Measurements from ENCODE around the gene APLP2.
"Not testable (repeated sequence)": the region's sequence is repeated elsewhere in the genome, so short reads cannot be mapped to it uniquely, and the experiment has no call there.

APLP2 gene

GRCh38 chr11:130088919-130089673 lies 19.4 kb downstream of the APLP2 start:
- Histone ChIP-seq H3K36me3 (ENCODE audit: insufficient read depth, insufficient read length, low read length) (peaks cover 3% of the 10 kb centered on the region), H3K27me3 (ENCODE audit: insufficient read depth, insufficient read length) (no peaks in the 10 kb centered on the region), H3K9ac (ENCODE audit: insufficient read length, low read depth) (no peak overlapping the region), H3K9me3 (ENCODE audit: insufficient read depth, low read length) (peaks cover 29% of the 10 kb centered on the region), H3K4me1 (ENCODE audit: insufficient read depth, insufficient read length) (no peaks in the 10 kb centered on the region), H3K4me3 (ENCODE audit: insufficient read length, low read depth) (no peak overlapping the region)
- TF ChIP-seq SUZ12 (IDR thresholded peaks at IDR 0.05; ENCODE audit: extremely low read depth, insufficient read depth, insufficient read length) (no peak), ZNF274 (IDR thresholded peaks at IDR 0.05; ENCODE audit: low read depth, low read length) (no peak), YY1 (IDR thresholded peaks at IDR 0.05; ENCODE audit: insufficient read depth, insufficient read length) (no peak)
- no peak for DNase-seq (ENCODE audit: low read depth, low spot score)

GRCh38 chr11:130089674-130090073 lies 20.0 kb downstream of the APLP2 start:
- no peak overlapping the region for H3K9ac ChIP-seq (ENCODE audit: insufficient read length, low read depth)
- DNase-seq (ENCODE audit: low read depth, low spot score), result no peak
- no peaks in the 10 kb centered on the region for H3K4me1 ChIP-seq (ENCODE audit: insufficient read depth, insufficient read length)
- H3K36me3 ChIP-seq (ENCODE audit: insufficient read depth, insufficient read length, low read length), result peaks cover 3% of the 10 kb centered on the region
- peaks cover 29% of the 10 kb centered on the region for H3K9me3 ChIP-seq (ENCODE audit: insufficient read depth, low read length)
- TF ChIP-seq YY1 (IDR thresholded peaks at IDR 0.05; ENCODE audit: insufficient read depth, insufficient read length) (no peak), SUZ12 (IDR thresholded peaks at IDR 0.05; ENCODE audit: extremely low read depth, insufficient read depth, insufficient read length) (no peak), ZNF274 (IDR thresholded peaks at IDR 0.05; ENCODE audit: low read depth, low read length) (no peak)
- no peaks in the 10 kb centered on the region for H3K27me3 ChIP-seq (ENCODE audit: insufficient read depth, insufficient read length)
- H3K4me3 ChIP-seq (ENCODE audit: insufficient read length, low read depth), result no peak overlapping the region

GRCh38 chr11:130090517-130090916 lies 20.8 kb downstream of the APLP2 start:
- H3K4me1 ChIP-seq (ENCODE audit: insufficient read depth, insufficient read length); H3K27me3 ChIP-seq (ENCODE audit: insufficient read depth, insufficient read length): not testable (repeated sequence)

GRCh38 chr11:130091169-130091568 lies 21.5 kb downstream of the APLP2 start:
- not testable (repeated sequence) for H3K9ac ChIP-seq (ENCODE audit: insufficient read length, low read depth); H3K4me1 ChIP-seq (ENCODE audit: insufficient read depth, insufficient read length); DNase-seq (ENCODE audit: low read depth, low spot score); H3K27me3 ChIP-seq (ENCODE audit: insufficient read depth, insufficient read length); H3K4me3 ChIP-seq (ENCODE audit: insufficient read length, low read depth); H3K36me3 ChIP-seq (ENCODE audit: insufficient read depth, insufficient read length, low read length)
- peaks cover 24% of the 10 kb centered on the region for H3K9me3 ChIP-seq (ENCODE audit: insufficient read depth, low read length)

More at GRCh38 chr11:130090517-130090916, 20.8 kb downstream of the APLP2 start:
- not testable (repeated sequence) for DNase-seq (ENCODE audit: low read depth, low spot score); H3K36me3 ChIP-seq (ENCODE audit: insufficient read depth, insufficient read length, low read length); H3K9ac ChIP-seq (ENCODE audit: insufficient read length, low read depth); H3K4me3 ChIP-seq (ENCODE audit: insufficient read length, low read depth)
- H3K9me3 ChIP-seq (ENCODE audit: insufficient read depth, low read length), result peaks cover 29% of the 10 kb centered on the region

GRCh38 chr11:130092661-130093060 lies 23.0 kb downstream of the APLP2 start:
- Histone ChIP-seq H3K4me1 (ENCODE audit: insufficient read depth, insufficient read length) (no peaks in the 10 kb centered on the region), H3K4me3 (ENCODE audit: insufficient read length, low read depth) (no peak overlapping the region), H3K36me3 (ENCODE audit: insufficient read depth, insufficient read length, low read length) (peaks cover 3% of the 10 kb centered on the region), H3K9me3 (ENCODE audit: insufficient read depth, low read length) (peaks cover 24% of the 10 kb centered on the region), H3K27me3 (ENCODE audit: insufficient read depth, insufficient read length) (no peaks in the 10 kb centered on the region), H3K9ac (ENCODE audit: insufficient read length, low read depth) (no peak overlapping the region)
- TF ChIP-seq ZNF274 (IDR thresholded peaks at IDR 0.05; ENCODE audit: low read depth, low read length) (no peak), YY1 (IDR thresholded peaks at IDR 0.05; ENCODE audit: insufficient read depth, insufficient read length) (no peak), SUZ12 (IDR thresholded peaks at IDR 0.05; ENCODE audit: extremely low read depth, insufficient read depth, insufficient read length) (no peak)
- no peak for DNase-seq (ENCODE audit: low read depth, low spot score)

GRCh38 chr11:130094614-130095013 lies 24.9 kb downstream of the APLP2 start:
- DNase-seq (ENCODE audit: low read depth, low spot score), result no peak
- H3K9ac ChIP-seq (ENCODE audit: insufficient read length, low read depth), result no peak overlapping the region
- TF ChIP-seq YY1 (IDR thresholded peaks at IDR 0.05; ENCODE audit: insufficient read depth, insufficient read length) (no peak), ZNF274 (IDR thresholded peaks at IDR 0.05; ENCODE audit: low read depth, low read length) (no peak), SUZ12 (IDR thresholded peaks at IDR 0.05; ENCODE audit: extremely low read depth, insufficient read depth, insufficient read length) (no peak)
- no peaks in the 10 kb centered on the region for H3K27me3 ChIP-seq (ENCODE audit: insufficient read depth, insufficient read length)
- peaks cover 2% of the 10 kb centered on the region for H3K36me3 ChIP-seq (ENCODE audit: insufficient read depth, insufficient read length, low read length)
- no peak overlapping the region for H3K4me3 ChIP-seq (ENCODE audit: insufficient read length, low read depth)
- no peaks in the 10 kb centered on the region for H3K4me1 ChIP-seq (ENCODE audit: insufficient read depth, insufficient read length)
- peaks cover 10% of the 10 kb centered on the region for H3K9me3 ChIP-seq (ENCODE audit: insufficient read depth, low read length)

- Histone ChIP-seq H3K27me3 (ENCODE audit: insufficient read depth, insufficient read length) (no peaks in the 10 kb centered on the region), H3K4me1 (ENCODE audit: insufficient read depth, insufficient read length) (no peaks in the 10 kb centered on the region), H3K4me3 (ENCODE audit: insufficient read length, low read depth) (no peak overlapping the region), H3K36me3 (ENCODE audit: insufficient read depth, insufficient read length, low read length) (no peaks in the 10 kb centered on the region), H3K9me3 (ENCODE audit: insufficient read depth, low read length) (peaks cover 6% of the 10 kb centered on the region; the same call in 1 of the 2 replicates), H3K9ac (ENCODE audit: insufficient read length, low read depth) (no peak overlapping the region)
- no peak for TF ChIP-seq ZNF274 (IDR thresholded peaks at IDR 0.05; ENCODE audit: low read depth, low read length)
- no peak for TF ChIP-seq YY1 (IDR thresholded peaks at IDR 0.05; ENCODE audit: insufficient read depth, insufficient read length)
- no peak for TF ChIP-seq SUZ12 (IDR thresholded peaks at IDR 0.05; ENCODE audit: extremely low read depth, insufficient read depth, insufficient read length)
- DNase-seq (ENCODE audit: low read depth, low spot score), result no peak
Measured at GRCh38 chr11:130095326-130095725, 25.6 kb downstream of the APLP2 start.
